Measurements from ENCODE around the gene SLC7A14.

The SLC7A14 gene

GRCh38 chr3:170428095-170428494 is 157.8 kb downstream of the SLC7A14 start:
- no peak for DNase-seq (ENCODE audit: low read depth, low spot score)

- DNase-seq (ENCODE audit: low read depth, low spot score): no peak
Measured at GRCh38 chr3:170426240-170426797, 159.6 kb downstream of the SLC7A14 start.

GRCh38 chr3:170425491-170426239 is 160.2 kb downstream of the SLC7A14 start:
- DNase-seq (ENCODE audit: low read depth, low spot score): no peak

GRCh38 chr3:170424879-170425278 is 161.0 kb downstream of the SLC7A14 start:
- DNase-seq (ENCODE audit: low read depth, low spot score): no peak

- DNase-seq (ENCODE audit: low read depth, low spot score): no peak
Measured at GRCh38 chr3:170423001-170423615, 162.8 kb downstream of the SLC7A14 start.

GRCh38 chr3:170421758-170422157 is 164.1 kb downstream of the SLC7A14 start:
- DNase-seq (ENCODE audit: low read depth, low spot score): no peak

GRCh38 chr3:170421111-170421641 is 164.7 kb downstream of the SLC7A14 start:
- no peak for DNase-seq (ENCODE audit: low read depth, low spot score)

GRCh38 chr3:170420307-170420821 is 165.5 kb downstream of the SLC7A14 start:
- no peak for DNase-seq (ENCODE audit: low read depth, low spot score)

- DNase-seq (ENCODE audit: low read depth, low spot score): no peak
Measured at GRCh38 chr3:170419557-170420087, 166.3 kb downstream of the SLC7A14 start.

- DNase-seq (ENCODE audit: low read depth, low spot score): no peak
Measured at GRCh38 chr3:170418422-170419398, 167.2 kb downstream of the SLC7A14 start, which contains the start of gene CLDN11. Gene CLDN11 (plus strand): TSS chr3:170418868. CDS start chr3:170419067, 199 bp downstream.

GRCh38 chr3:170417090-170417489 is 168.8 kb downstream of the SLC7A14 start:
- DNase-seq (ENCODE audit: low read depth, low spot score): no peak

GRCh38 chr3:170414202-170414663 is 171.6 kb downstream of the SLC7A14 start:
- no peak for DNase-seq (ENCODE audit: low read depth, low spot score)

GRCh38 chr3:170413291-170413690 is 172.6 kb downstream of the SLC7A14 start:
- no peak for DNase-seq (ENCODE audit: low read depth, low spot score)

GRCh38 chr3:170410428-170411029 is 175.3 kb downstream of the SLC7A14 start:
- no peak for DNase-seq (ENCODE audit: low read depth, low spot score)
